DMS153 (cell line): ENCODE data around the gene TMEM255B.
A peak's percentile ranks its signal among the peaks of the same experiment; 100 is the strongest.
"Not testable (repeated sequence)": the region's sequence is repeated elsewhere in the genome, so short reads cannot be mapped to it uniquely, and the experiment has no call there.

Source experiments
- DNase-seq: peaks from one replicate; lab custom pipeline; 2025; lab: John Stamatoyannopoulos, UW

The TMEM255B gene

DNA sequence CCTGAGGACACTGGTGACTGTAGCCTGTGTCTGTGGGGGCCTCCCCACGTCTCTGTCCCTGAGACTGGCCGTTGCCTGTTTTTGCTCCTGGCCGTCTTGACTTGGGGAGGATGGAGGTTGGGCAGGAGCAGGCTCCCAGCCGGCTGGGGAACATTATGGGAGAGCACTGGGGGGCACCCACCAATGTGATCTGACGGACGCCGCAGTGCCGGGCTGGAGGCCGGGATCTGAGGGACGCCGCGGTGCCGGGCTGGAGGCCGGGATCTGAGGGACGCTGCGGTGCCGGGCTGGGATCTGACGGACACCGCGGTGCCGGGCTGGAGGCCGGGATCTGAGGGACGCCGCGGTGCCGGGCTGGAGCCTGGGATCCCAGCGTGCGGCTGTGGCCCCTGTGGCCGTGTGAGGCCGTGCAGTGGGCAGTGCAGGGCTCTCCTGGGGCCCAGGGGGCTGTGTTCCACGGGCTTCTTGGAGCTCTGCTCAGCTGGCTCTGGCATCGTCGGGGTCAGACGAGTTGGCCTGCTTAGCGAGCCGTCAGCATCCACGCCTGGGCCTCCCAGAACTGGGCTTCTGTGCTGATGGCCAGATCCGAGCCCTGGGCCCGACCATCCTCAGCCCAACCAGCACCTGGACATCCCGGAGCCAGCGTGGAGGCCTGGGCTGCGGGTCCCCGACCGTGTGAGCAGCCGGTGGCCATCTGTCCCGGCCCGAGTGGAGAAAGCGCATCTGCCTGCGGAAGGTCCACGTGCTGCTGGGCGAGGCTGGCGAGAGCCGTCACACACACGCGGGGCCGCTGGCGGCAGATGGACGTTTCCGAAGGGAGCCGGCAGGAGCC is 59.0 kb downstream of the TMEM255B start:
- DNase-seq = no peak

DNA sequence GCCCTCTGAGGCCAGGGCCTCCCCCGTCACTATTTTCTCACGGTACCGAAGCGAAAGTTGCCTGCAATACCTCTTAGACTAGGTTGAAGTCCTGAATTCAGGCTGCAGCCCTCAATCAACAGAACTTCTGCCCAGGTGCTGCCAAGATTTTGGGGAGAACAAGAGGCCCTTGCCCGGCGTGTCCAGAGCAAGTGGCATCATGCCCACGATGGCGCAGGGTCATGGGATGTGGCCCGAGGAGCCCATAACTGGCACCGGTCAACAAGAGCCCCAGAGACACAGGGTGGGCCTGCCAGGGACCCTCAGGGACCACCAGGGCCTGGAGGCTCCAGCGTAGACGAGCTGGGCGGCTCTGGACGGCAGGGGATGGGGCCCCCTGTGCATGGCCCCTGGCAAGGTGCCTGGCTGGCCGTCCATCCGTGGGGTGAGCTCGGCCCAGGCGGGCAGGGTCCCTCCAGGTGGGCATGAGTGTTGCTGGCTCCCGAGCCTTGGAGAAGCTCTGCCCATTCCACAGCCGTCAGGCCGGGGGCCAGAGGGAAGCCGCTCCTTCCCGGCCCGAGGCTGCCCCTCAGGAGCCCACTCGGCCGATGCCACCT is 59.8 kb downstream of the TMEM255B start:
- DNase-seq = no peak

DNA sequence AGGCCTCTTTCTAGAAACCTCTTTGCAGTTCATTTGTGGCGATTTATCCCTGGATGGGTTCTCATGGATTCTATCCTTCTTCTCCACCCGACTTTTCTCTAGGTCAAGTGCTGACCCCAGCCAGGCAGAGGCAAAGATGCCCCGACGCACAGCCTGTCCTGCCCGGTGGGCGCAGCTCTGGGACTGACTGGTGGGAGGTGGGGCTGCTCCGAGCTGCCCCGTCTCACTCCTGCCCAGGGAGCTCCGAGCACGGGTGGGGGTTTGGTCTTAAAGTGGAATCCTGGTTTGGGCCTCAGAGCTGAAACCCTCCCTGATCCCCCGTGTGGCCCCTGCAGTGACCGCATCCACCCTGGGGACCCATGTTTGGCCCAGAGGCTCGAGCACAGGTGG is 60.3 kb downstream of the TMEM255B start:
- no peak for DNase-seq

DNA sequence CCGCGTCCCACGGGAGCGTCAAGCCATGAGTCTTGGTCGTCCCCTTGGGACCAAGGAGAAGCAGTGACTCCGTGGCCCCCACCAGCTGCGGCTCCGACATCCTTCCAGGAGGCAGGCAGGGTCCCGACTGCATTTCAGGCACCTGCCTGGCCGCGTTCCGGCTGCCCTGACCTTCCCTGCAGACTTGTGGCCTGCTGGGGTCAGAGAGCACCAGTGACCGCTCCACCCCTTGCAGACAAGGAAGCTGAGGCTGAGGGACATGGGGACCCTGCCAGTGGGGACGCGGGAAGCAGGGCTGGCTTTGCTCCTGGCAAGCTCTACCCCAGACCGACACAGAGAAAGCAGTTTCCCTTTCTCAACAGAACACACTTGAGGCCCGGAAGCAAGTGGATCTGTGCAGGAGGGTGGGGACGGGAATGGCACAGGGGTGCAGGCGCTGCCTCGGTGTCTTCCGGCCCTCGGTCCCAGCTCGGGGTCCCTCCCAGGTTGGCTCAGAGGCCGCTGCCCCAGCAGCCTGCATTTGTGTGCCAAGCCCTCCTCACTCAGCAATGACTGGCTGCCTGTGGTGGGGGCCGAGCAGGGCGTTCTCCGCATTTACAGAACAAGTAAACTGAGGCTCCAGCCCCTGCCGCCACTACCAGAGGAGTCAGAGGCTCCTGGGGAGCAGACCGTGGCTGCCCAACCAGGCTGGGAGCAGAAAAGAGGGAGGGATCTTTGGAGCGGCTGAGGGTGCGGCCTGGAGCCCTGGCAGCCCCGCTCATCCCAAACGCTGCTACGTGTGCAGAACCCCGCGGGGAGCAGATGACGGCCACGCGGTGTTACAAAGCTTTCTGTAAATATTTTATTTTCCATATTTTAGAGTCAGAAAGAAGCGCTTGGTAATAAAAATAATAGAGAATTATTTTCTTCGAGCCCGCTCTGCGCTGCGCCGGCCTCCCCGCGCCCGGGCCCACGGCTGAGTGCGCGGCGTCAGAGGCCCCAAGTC is 61.0 kb downstream of the TMEM255B start:
- no peak for DNase-seq

DNA sequence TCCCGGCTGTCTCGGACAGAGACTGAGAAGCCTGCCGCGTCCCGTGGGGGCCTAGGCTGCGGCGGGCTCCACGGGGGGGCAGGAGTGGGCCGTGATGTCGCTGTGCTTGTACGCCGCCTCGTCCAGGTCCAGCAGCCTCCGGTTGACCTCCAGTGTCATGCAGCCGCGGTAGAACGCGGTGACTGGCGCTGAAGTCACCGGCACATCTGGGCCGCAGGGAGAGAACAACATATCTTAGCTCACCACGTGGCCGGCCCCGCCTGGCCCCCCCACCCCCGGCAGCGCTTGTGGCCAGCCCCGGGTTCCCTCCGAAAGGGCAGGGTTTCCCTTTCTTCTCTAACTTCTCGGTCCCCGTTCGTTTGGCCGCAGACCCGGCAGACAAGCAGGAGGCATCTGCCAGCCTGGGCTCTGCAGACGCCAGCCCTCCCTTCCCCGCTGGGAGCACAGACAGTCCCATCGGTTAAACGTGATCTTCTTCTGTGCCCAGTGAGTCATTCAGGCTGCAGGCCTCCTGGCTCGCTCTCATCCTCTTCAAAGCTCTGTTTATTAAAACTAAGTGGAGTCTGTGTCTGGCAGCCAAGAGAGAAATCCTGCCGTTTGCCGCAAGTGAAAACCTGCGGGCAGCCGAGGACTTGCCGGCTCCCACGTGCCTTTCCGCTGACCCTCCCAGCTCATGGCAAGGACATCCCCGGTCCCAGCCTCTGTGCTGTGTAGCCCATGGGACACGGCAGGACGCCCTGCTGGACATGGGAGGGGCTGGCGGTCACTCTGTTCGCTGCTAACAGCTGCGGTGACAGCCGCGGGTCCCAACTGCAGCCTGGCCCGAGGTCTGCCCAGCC is 62.0 kb downstream of the TMEM255B start:
- DNase-seq = peak; percentile 40

DNA sequence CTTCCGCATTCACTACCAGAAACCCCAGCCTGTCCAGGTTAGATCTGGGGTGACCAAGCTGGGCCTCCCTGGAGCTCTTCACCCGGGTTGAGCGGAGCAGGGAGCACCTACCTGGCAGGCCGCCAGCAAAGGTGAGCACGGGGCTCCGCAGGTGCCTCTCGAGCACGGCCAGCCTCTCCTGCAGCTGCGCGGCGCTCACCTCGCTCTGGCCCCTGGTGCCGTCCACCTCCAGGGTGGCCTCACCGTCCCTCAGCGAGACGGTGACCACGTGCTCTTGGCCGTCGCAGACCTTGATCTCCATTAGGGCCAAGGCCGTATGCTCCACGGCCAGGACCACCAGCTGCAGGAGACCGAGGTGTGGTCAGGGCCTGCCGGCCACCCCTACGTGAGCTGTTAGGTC is 62.8 kb downstream of the TMEM255B start:
- DNase-seq = no peak

DNA sequence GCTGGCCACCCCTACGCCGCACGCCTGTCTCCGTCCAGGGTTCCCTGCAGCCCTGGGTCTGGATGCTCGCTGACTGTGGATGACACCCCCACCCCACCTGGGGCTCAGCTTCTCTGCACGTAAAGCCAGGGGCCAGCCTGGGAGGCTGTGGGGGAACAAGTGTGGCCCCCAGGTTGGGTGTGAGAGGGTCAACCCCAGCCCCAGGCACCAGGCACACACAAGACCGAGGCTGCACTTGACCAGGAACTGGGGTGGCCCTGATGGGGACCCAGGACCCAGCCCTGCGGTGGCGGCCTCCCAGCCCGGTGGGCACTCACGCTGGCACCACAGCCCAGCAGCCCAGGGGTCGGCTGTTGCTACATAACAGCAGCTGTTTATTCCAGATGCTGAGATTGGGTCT is 63.2 kb downstream of the TMEM255B start:
- no peak for DNase-seq

DNA sequence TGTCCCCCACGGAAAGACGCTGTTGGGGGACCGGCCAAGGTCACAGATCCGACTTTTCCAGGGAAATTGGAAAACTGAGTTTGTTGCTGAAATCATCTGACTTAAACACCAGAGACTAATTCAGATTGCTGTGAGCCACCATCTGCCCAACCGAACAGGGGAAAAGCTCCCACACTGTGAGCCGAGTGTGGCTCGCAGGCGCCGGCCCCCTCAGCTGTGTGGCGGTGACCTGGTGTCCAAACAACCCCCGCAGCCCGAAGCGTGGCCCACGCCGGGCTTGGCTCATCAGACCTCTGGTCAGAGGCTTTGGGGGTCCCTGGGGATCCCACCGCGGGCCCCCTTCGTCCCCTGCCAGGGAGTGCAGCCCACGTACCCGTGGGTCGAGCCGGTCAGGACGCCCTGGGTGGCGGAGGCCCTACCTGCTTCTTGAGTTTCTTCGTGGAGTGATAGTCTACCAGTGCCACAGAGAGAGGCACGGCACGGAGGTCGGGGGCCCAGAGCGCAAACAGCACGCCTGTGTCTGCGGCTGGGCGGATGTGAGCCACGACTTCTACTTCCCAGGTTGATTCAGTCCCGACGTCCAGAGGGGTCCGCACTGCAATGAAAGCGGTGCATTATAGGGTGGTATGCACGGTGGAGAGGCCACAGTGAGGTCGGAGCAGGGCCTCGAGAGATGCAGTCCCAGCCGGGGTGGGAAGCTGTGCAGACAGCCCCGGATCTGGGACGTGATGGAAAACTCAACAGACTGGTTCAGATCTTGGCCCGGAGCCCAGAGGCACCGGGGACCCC is 64.1 kb downstream of the TMEM255B start:
- no peak for DNase-seq

DNA sequence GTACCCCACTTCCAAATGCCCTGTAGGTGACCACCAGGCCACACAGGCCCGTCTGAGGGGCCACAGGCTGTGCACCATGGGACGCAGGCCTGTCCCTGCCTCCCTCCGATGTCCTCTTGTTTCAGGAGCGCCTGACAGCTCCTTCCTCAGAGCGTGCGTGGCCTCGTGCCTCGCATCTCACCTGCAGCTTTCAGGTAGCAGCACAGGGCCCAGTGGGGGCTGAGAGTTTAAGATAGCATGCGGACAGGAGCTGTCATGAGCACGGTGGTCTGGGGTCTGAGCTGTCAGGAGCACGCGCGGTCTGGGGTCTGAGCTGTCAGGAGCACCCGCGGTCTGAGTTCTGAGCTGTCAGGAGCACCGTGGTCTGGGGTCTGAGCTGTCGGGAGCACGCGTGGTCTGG is 64.7 kb downstream of the TMEM255B start:
- no peak for DNase-seq

DNA sequence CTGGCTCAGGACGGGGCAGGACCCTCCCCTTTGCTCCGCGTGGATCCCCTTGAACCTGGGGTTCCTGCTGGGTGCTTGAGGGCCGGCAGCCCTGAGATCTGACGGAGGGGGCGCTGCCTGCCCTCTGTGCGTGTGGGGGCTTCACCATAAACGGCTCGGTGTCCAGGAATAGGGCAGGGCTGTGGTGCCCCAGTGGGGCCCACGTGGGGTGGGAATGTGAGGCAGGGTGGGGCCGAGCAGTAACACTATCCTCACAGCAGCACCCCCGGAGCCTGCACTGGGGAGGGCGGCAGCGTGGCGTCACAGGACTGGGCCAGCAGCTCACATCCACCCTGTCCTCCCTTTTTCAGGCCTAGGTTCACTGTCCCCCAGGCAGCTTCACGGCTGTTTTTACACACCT is 66.8 kb downstream of the TMEM255B start:
- DNase-seq = no peak

DNA sequence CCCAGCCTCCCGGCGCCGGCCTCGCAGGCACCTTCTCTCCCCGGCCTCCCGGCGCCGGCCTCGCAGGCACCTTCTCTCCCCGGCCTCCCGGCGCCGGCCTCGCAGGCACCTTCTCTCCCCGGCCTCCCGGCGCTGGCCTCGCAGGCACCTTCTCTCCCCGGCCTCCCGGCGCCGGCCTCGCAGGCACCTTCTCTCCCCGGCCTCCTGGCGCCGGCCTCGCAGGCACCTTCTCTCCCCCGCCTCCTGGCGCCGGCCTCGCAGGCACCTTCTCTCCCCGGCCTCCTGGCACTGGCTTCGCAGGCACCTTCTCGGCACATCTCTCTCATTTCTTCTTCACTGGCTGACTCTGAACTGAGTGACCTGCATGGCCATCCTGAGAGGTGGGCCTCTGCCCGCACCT is 67.4 kb downstream of the TMEM255B start:
- not testable (repeated sequence) for DNase-seq

DNA sequence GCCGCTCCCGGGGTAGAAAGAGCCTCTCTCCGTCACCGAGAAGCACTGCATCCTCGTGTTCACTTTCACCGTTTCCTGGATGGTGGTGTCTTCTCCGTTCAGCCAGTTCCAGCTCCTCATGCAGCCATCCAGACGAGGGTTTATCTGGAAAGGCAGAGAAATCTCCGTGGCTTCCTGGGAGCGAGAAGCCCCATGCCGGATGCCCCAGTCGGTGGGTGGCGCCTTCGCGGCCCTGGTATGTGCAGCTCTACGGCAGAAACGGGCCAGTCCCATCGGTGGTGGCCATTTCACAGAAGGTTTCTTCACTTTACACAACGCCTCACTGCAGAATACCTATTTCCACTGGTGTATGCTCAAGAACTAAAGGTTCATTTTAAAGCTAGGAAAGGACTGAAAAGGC is 68.0 kb downstream of the TMEM255B start:
- DNase-seq = no peak

DNA sequence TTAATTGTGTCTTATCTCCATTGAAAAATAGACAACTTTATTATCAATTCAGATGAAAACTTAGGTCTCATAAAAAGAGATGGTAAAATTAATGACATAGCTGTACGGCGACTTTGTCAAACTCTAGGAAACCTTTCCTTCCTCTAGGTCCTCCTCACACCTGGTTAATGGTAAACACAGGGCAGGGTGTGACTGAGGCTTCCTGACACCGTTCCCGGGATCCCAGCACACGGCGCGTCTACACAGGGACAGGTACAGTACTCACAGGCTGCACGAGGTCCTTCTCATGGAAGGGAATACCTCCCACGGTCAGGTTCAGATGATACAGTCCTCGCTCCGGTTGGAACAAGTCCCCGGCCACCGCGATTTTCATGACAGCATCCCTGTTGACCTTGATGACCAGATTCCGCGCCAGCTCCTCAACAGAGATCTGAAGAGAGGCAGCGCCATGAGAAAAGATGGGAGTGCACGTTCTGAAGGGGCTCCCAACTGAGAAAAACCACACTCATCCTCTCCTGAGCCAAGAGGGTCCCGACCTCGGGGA is 69.3 kb downstream of the TMEM255B start:
- no peak for DNase-seq

DNA sequence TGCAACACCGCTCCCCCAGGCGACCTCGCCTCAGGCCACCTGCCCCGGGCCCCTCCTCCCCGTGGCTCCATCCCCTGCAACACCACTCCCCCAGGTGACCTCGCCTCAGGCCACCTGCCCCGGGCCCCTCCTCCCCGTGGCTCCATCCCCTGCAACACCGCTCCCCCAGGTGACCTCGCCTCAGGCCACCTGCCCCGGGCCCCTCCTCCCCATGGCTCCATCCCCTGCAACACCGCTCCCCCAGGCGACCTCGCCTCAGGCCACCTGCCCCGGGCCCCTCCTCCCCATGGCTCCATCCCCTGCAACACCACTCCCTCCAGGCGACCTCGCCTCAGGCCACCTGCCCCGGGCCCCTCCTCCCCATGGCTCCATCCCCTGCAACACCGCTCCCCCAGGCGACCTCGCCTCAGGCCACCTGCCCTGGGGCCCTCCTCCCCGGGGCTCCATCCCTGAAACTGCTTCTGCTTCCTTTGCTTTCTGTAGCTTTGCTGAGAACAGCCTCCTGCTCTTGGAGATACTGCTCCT is 71.5 kb downstream of the TMEM255B start:
- DNase-seq = not testable (repeated sequence)

DNA sequence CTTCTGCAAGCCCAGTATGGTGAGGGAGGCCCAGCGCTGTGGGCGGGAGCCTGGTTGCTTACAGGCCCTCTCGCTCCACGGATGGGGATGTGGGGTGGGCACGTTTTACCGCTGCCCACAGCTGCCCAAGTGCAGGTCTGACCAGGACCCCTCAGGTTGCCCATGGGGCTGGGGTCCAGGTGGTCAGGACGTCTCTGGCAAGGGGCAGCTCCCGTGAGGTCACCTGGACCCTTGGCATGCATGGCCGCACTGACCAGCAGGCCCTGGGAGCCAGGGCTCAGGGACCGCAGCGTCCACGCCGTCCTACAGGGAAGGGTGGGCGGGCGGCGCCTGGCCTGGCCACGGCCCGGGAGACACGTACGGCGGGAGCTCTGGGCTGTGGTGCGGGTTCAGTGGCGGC is 72.0 kb downstream of the TMEM255B start:
- no peak for DNase-seq

DNA sequence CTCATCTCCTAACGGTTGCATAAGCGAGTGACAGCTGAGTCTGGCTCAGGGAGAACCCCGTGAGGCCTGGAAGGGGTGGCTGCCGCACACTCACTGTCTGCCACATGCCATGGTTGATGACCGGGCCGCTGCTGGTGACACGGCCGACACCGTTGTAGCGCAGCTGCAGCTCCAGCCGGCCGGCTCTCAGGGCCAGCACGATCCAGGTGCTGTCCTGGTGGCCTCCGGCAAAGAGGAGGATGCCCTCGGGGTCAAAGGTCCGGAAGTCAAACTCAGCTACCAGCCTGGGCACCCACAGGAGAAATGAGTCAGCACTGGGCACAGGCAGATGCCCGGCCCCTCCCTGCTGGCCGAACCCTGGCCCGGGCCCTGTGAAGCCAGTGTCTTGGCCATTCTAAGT is 73.2 kb downstream of the TMEM255B start:
- no peak for DNase-seq

DNA sequence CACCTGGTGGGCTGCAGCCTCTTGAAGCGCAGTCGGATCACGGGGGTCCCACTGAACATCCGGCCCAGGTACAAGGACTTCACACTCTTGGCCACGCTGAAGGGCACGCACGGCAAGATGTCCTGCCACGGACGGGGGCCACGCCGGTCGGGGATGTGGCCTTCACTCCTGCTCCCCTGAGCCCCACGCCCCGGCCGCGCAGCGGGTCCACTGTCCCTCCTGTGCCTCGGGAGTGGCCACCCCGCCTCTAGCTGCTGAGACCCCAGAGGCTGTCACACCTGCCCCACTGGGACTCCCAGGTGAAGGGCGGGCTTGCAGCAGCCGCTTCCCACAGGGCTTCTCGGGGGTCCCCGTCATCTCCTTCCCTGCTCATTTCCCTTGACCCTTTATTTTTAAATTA is 73.6 kb downstream of the TMEM255B start:
- DNase-seq = no peak

DNA sequence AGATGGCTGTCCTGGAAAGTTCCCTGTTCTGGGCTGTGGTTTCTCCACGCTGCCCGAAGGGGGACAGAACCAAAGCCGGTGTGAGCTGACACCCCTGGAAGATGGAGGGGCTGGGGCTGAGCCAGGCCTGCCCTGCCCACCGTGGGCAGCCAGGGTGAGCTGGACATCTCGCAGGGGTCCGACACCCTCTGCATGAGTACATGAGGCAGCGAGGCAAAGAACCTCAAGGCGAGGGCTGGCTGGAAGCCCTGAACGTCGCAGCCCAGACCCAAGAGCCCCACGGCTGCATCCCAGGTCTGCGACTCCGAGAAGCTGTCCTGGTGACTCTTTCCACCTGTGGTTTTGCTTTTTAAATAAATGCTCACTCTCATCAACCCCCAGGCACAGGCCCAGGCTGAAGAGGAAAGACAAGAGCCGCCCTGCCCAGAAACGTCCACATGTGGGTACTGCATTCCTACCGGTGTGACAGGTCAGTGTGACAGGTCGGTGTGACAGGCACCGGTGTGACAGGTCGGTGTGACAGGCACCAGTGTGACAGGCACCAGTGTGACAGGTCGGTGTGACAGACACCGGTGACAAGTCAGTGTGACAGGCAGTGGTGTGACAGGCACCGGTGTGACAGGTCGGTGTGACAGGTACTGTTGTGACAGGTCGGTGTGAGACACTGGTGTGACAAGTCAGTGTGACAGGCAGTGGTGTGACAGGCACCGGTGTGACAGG is 74.2 kb downstream of the TMEM255B start:
- DNase-seq = no peak

DNA sequence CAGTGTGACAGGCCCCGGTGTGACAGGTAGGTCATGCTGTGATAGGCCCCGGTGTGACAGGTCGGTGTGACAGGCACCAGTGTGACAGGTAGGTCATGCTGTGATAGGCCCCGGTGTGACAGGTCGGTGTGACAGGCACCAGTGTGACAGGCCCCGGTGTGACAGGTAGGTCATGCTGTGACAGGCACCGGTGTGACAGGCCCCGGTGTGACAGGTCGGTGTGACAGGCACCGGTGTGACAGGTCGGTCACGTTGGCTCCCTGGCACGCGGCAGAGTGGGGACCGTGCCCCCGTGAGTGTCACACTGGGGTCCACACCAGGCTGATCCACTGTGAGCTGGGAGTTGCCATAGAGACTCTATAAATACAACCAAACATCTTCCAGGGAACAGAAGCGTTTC is 75.0 kb downstream of the TMEM255B start:
- not testable (repeated sequence) for DNase-seq
